K562 treated with DMSO at 1 percent for 48 hours (cell line): ENCODE data around the gene ZBTB32. TPM values are rescaled to one million over a fixed set of nuclear protein-coding genes. Genes with fewer than 3 reads are reported as not detected.

Experiments
- total RNA-seq: library from RNA; unstranded; fragments of 300-600 nt; gene quantifications from 2 replicates; pipeline ENCODE4 v1.2.3, GENCODE V29; 2022; ENCODE audit warnings: low replicate concordance; ENCODE audit errors: extremely low read depth

Gene ZBTB32, protein sequence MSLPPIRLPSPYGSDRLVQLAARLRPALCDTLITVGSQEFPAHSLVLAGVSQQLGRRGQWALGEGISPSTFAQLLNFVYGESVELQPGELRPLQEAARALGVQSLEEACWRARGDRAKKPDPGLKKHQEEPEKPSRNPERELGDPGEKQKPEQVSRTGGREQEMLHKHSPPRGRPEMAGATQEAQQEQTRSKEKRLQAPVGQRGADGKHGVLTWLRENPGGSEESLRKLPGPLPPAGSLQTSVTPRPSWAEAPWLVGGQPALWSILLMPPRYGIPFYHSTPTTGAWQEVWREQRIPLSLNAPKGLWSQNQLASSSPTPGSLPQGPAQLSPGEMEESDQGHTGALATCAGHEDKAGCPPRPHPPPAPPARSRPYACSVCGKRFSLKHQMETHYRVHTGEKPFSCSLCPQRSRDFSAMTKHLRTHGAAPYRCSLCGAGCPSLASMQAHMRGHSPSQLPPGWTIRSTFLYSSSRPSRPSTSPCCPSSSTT
- total RNA-seq: not detected in 2 replicates

DNA sequence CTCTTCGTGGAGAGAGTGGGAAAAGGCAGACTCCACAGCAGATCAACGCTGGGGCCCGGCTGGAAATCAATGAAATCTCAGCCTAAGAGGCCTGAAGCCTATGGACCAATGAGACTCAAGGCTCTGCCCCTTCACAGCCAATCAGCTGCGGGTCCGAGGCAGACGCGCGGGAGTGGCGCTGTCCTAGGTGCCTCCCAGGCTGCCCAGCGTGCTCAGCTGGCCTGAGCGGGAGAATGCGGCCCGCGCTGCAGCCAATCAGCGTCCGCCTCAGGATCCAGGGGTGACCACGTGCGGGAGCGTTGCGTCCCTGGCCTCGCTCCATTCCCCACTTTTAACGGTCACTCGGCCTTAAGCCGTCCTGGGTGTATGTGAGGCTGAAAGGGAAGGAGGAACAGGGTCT is at the start of gene ZBTB32:
Gene ZBTB32 (plus strand): TSS at position 341 of the 400 bp plus-strand sequence. CDS start 10,069 bp downstream, outside the sequence.

GRCh38 chr19:35666251-35666913 is 38.0 kb upstream of the ZBTB32 start, which contains the start of gene UPK1A:
TSS of gene UPK1A (plus strand) at chr19:35666517. CDS start at chr19:35666813, 296 bp downstream.

DNA sequence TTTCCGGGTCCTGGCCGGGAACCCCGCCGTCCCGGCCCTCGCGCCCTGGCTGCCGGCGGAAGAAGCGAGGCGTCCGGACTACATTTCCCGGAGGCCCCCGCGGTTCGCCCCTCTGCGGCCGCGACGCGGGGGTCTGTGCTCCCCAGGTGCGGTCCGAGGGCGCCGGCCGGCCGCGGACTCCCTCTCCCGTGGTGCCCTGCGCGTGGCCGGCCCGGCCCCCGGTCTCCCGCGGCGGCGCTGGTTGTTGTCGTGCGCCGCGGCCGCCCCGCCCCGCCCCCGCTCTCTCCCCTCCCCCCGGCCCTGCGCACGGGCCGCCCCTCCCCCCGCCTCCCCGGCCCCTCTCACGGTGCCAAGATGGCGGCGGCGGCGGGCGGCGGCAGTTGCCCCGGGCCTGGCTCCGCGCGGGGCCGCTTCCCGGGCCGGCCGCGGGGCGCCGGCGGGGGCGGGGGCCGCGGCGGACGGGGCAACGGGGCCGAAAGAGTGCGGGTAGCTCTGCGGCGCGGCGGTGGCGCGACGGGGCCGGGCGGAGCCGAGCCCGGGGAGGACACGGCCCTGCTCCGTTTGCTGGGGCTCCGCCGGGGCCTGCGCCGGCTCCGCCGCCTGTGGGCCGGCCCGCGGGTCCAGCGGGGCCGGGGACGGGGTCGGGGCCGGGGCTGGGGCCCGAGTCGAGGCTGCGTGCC is 13.4 kb downstream of the ZBTB32 start, which contains the start of gene KMT2B:
Gene KMT2B (plus strand): TSS at position 339 of the 680 bp plus-strand sequence. CDS start 16 bp downstream, at position 355.

GRCh38 chr19:35742121-35742724 is 37.9 kb downstream of the ZBTB32 start, which contains the start of gene IGFLR1:
TSS of gene IGFLR1 (minus strand) at chr19:35742452. CDS start at chr19:35741180, 1,272 bp downstream.

DNA sequence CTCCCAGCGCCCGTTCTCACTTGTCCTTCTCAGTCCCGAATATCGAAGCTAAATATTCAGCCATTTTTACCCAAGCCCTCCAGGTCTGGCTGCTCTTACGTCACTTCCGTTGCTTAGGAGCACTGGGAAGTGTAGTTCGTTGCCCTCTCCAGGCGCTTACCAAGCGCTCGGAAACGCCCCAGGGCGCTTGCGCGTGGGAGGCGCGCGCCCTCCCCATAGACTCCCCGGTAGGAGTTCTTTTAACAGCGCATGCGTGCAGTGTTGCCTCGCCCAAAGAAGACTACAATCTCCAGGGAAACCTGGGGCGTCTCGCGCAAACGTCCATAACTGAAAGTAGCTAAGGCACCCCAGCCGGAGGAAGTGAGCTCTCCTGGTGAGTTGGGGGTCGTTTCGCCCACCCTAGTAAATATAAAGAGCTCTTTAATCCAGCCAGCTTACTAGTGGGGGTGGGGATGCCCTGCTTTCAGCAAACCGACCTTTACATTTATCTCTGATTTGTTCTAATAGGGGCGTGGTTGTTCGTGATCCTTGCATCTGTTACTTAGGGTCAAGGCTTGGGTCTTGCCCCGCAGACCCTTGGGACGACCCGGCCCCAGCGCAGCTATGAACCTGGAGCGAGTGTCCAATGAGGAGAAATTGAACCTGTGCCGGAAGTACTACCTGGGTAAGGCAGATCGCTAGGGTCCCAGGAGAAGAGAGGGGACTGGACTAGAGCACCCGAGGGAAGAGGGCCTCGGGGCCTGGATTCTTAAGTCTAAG is 41.1 kb downstream of the ZBTB32 start, which contains the start of the genes PSENEN and U2AF1L4:
Gene PSENEN (plus strand): TSS at position 324 of the 759 bp plus-strand sequence. CDS start 280 bp downstream, at position 604.
Gene U2AF1L4 (minus strand): TSS at position 91 of the 759 bp plus-strand sequence. CDS start 27 bp downstream, at position 64.

GRCh38 chr19:35748106-35749020 is 44.0 kb downstream of the ZBTB32 start, which contains the start of gene LIN37:
TSS of gene LIN37 (plus strand) at chr19:35748576. CDS start at chr19:35748725, 149 bp downstream.

GRCh38 chr19:35756377-35757230 is 52.2 kb downstream of the ZBTB32 start, which contains the start of gene HSPB6:
TSS of gene HSPB6 (minus strand) at chr19:35757029. CDS start at chr19:35757008, 21 bp downstream.

DNA sequence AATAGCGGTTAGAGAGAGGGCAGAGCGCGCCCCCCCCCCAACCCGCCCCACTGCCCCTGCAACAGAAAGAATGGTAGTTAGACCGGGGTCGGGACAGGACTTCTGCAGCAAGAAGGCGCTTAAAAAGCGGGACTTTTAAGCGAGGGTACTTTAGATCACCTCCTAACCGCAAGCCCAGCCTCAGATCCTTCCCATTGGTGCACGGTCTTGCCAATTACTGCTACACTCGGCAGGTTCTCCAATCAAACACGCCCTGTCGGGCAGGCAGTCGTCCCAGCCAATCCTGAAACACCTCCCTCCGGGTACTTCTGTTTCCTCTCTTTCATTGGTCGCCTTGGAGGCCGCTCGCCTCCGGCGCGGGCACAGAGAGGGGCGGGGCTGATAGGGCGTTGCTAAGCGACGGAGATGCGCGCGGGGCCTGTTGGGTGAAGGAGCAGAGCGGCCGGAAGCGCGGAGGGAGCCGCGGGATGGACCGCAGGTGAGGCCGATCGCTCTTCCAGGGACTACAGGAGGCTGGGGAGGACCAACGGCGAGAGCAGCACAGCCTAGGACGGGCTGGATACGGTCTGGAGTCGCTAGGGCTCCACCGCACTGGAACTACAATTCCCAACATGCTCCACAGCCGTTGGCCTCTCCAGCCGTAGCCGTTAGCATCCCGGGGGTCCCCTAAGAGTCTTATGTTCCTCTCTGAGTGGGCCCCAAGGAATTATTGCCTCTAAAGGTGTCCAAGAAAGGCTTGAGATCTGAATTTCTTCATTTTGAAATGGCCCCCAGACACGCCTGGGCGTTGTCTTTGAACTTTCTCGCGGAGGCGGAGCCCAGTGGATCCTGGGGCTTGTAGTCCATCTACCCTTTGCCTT is 53.6 kb downstream of the ZBTB32 start, which contains the start of gene PROSER3:
Gene PROSER3 (plus strand): TSS at position 428 of the 860 bp plus-strand sequence. CDS start 40 bp downstream, at position 468.

Other genes starting within 250 kb of the ZBTB32 start
- gene KRTDAP, start 214.1 kb upstream of the ZBTB32 start, total RNA-seq: not detected in 2 replicates
- not detected in 2 replicates for gene DMKN, start 190.9 kb upstream of the ZBTB32 start, total RNA-seq
- not detected in 2 replicates for gene SBSN, start 176.2 kb upstream of the ZBTB32 start, total RNA-seq
- gene GAPDHS, start 171.1 kb upstream of the ZBTB32 start, total RNA-seq: not detected in 2 replicates
- not detected in 2 replicates for gene TMEM147, start 158.9 kb upstream of the ZBTB32 start, total RNA-seq
- gene ATP4A, start 140.9 kb upstream of the ZBTB32 start, total RNA-seq: not detected in 2 replicates
- not detected in 2 replicates for gene PMIS2, start 118.4 kb upstream of the ZBTB32 start, total RNA-seq
- gene HAUS5, start 91.8 kb upstream of the ZBTB32 start, total RNA-seq: not detected in 2 replicates
- gene RBM42, start 75.5 kb upstream of the ZBTB32 start, total RNA-seq: not detected in 2 replicates
- not detected in 2 replicates for gene ETV2, start 62.8 kb upstream of the ZBTB32 start, total RNA-seq
- gene COX6B1, start 56.2 kb upstream of the ZBTB32 start, total RNA-seq: not detected in 2 replicates
- not detected in 2 replicates for gene UPK1A, start 38.0 kb upstream of the ZBTB32 start, total RNA-seq
- 67.8 TPM in 1 of 2 replicates, not detected in the other for gene KMT2B, start 13.4 kb downstream of the ZBTB32 start, total RNA-seq
- gene IGFLR1, start 37.9 kb downstream of the ZBTB32 start, total RNA-seq: not detected in 2 replicates
- not detected in 2 replicates for gene U2AF1L4, start 40.9 kb downstream of the ZBTB32 start, total RNA-seq
- not detected in 2 replicates for gene PSENEN, start 41.1 kb downstream of the ZBTB32 start, total RNA-seq
- not detected in 2 replicates for gene LIN37, start 44.0 kb downstream of the ZBTB32 start, total RNA-seq
- gene HSPB6, start 52.5 kb downstream of the ZBTB32 start, total RNA-seq: not detected in 2 replicates
- gene PROSER3, start 53.6 kb downstream of the ZBTB32 start, total RNA-seq: not detected in 2 replicates
- not detected in 2 replicates for gene ARHGAP33, start 71.0 kb downstream of the ZBTB32 start, total RNA-seq
- not detected in 2 replicates for gene PRODH2, start 108.3 kb downstream of the ZBTB32 start, total RNA-seq
- gene NPHS1, start 147.9 kb downstream of the ZBTB32 start, total RNA-seq: not detected in 2 replicates
- gene KIRREL2, start 152.4 kb downstream of the ZBTB32 start, total RNA-seq: not detected in 2 replicates
- gene APLP1, start 164.0 kb downstream of the ZBTB32 start, total RNA-seq: not detected in 2 replicates
- not detected in 2 replicates for gene NFKBID, start 196.0 kb downstream of the ZBTB32 start, total RNA-seq
- not detected in 2 replicates for gene HCST, start 198.0 kb downstream of the ZBTB32 start, total RNA-seq
- gene TYROBP, start 203.7 kb downstream of the ZBTB32 start, total RNA-seq: not detected in 2 replicates
- gene LRFN3, start 231.8 kb downstream of the ZBTB32 start, total RNA-seq: not detected in 2 replicates